Mucosa of rectum (tissue), 2 donors: ENCODE data around the gene C1orf167.

Experiments used
- H3K27ac ChIP-seq, 2 donors: one replicate each; pipeline ENCODE4 v1.7.0; 2013; ENCODE audit warnings: inconsistent platforms in 2 of 2, low read depth in 2 of 2, low read length in 2 of 2
- H3K27me3 ChIP-seq, 2 donors: one replicate each; pipeline ENCODE4 v1.7.0; 2013; ENCODE audit warnings: low read length in 2 of 2; ENCODE audit not compliant: control insufficient read depth in 2 of 2, insufficient read depth in 2 of 2
- H3K36me3 ChIP-seq, 2 donors: one replicate each; pipeline ENCODE4 v1.7.0; 2013; ENCODE audit warnings: low read length in 2 of 2; ENCODE audit not compliant: control insufficient read depth in 2 of 2, insufficient read depth in 2 of 2
- H3K4me1 ChIP-seq, 2 donors: one replicate each; pipeline ENCODE4 v1.7.0; 2013; ENCODE audit warnings: low read length in 2 of 2, mild to moderate bottlenecking in 1 of 2; ENCODE audit not compliant: control insufficient read depth in 2 of 2, insufficient read depth in 2 of 2
- H3K4me3 ChIP-seq, 2 donors: one replicate each; pipeline ENCODE4 v1.7.0; 2013; ENCODE audit warnings: low read length in 2 of 2
- H3K9ac ChIP-seq, 2 donors: one replicate each; pipeline ENCODE4 v1.7.0; 2013; ENCODE audit warnings: low read length in 2 of 2, low read depth in 1 of 2, mild to moderate bottlenecking in 1 of 2
- H3K9me3 ChIP-seq, 2 donors: one replicate each; pipeline ENCODE4 v1.7.0; 2013; ENCODE audit warnings: low read length in 2 of 2; ENCODE audit not compliant: control insufficient read depth in 2 of 2
- donor health status: healthy.
- donor health status: Normal muscosa, but diverticular disease.

C1orf167 gene

DNA sequence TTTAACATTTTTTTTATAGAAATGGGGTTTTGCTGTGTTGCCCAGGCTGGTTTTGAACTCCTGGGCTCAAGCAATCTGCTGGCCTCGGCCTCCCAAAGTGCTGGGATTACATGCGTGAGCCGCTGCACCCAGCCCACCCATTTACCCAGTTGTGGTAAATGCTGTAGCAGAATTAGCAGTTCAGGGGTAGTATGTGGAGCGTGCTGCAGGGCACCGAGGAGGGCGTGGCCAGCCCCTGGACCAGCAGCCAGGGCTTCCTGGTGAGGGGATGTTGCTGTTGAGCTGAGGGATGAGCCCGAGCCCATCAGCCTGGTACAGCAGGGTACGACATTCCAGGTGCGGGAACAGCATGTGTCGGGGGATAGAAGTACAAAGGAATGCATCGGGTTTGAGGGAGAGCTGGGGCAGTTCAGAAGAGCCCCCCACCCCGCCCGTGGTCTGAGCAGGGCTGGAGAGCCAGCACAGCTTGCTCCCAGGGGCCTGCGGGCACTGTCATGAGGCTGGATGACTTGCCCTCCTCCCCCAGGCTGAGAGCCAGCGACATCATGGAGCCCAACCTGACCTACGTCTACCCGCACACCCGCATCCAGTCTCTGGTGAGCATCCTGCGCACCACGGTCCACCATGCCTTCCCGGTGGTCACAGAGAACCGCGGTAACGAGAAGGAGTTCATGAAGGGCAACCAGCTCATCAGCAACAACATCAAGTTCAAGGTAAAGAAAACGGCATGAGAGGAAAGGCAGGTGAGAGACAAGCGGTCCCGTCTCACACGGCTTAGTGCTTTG is 73.6 kb downstream of the C1orf167 start:
- no peaks in the 10 kb centered on the region for H3K4me1 ChIP-seq
- H3K9ac ChIP-seq: no peak overlapping the region
- H3K9me3 ChIP-seq: no peaks in the 10 kb centered on the region
- H3K27me3 ChIP-seq: no peaks in the 10 kb centered on the region
- no peak overlapping the region for H3K27ac ChIP-seq
- H3K36me3 ChIP-seq: peaks cover 75 to 89% of the 10 kb centered on the region in 2 donors
- H3K4me3 ChIP-seq: no peak overlapping the region

DNA sequence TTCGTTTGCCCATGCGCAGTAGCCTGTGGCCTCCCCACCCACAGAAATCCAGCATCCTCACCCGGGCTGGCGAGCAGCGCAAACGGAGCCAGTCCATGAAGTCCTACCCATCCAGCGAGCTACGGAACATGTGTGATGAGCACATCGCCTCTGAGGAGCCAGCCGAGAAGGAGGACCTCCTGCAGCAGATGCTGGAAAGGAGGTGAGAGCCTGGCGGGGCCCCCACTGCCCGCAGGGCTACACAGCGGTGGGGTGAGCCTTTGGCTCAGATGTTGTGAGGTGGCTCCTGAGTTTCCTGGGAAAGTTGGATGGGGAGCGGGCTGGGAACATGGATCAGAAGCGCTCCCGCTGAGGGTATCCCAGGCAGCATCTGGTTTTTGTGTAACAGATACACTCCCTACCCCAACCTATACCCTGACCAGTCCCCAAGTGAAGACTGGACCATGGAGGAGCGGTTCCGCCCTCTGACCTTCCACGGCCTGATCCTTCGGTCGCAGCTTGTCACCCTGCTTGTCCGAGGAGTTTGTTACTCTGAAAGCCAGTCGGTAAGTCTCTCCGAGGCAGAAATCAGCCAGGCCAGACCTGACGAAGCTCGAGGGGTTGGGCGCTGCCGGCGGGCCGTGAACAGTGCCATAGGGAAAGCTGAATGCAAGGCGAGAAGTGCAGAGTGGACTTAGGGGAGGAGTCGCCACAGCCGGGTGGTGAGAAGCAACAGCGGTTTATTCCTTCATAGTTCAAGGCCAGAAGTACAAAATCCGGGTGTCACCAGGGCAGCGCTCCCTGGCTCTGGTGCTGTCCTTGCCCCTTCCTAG is 75.2 kb downstream of the C1orf167 start:
- H3K4me1 ChIP-seq: no peaks in the 10 kb centered on the region
- no peaks in the 10 kb centered on the region for H3K27me3 ChIP-seq
- H3K4me3 ChIP-seq: no peak overlapping the region
- H3K36me3 ChIP-seq: peaks cover 84 to 96% of the 10 kb centered on the region in 2 donors
- no peak overlapping the region for H3K9ac ChIP-seq
- no peak overlapping the region for H3K27ac ChIP-seq
- no peaks in the 10 kb centered on the region for H3K9me3 ChIP-seq

DNA sequence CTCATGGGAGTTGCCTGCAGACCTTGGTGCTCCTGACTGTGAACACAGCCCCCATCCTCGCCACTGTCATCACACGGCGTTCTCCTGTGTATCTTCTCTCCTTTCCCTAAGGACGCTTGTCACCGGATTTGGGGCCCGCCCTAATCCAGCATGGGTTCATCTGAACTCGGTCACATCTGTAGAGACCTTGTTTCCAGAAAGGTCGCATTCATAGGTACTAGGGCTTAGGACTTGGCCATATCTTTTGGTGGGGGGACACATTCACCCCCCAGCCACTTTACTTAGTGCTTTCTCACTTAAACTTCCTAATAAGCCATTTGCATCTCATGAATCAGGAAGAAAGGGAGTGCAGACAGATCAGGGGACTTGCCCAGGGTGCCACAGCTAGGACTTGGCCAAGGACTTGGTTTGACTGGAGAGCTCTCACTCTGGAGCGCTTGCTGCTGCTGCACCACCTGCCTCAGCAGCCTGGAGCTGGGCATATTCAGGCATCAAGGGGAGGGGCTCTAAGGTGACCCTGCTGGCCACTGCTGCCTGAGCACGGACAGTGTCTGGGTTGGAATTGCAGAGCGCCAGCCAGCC is 75.9 kb downstream of the C1orf167 start:
- no peak overlapping the region for H3K27ac ChIP-seq
- no peaks in the 10 kb centered on the region for H3K9me3 ChIP-seq
- peaks cover 87 to 96% of the 10 kb centered on the region in 2 donors for H3K36me3 ChIP-seq

DNA sequence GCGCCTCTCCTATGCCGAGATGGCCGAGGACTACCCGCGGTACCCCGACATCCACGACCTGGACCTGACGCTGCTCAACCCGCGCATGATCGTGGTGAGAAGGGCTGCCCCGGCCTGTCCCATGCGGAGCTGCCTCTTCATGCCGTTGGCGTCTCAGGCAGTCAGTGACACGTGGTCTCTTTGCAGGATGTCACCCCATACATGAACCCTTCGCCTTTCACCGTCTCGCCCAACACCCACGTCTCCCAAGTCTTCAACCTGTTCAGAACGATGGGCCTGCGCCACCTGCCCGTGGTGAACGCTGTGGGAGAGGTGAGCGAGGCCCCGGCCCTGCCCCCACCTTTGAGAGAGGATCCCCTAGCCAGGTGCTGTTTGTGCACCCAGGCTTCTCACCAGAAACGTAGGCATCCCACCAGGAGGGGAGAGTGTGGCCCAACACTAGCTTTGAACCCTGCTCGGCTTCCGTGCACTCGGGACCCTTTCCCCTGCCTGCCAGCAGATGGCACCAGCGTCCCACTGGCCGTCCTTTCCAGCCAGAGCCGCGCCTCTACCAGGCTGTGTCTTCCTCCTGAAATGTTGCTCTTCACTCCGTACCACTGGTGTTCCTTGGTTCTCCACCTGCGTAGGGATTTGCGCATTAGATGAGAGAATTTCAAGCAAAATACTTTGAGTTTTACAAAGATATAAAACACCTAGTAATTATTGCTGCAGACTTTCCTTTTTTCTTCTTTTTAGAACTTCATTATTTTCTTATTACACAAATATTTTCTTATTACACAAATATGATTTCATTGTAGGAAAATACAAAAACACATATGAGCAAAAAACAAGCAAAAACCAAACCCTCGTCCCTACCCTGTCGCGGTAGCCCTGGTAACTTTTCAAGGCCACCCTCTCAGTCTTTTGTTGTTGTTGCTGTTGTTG is 76.6 kb downstream of the C1orf167 start:
- Histone ChIP-seq H3K9ac (no peak overlapping the region), H3K36me3 (peaks cover 81 to 88% of the 10 kb centered on the region in 2 donors), H3K27me3 (no peaks in the 10 kb centered on the region), H3K27ac (no peak overlapping the region), H3K4me3 (no peak overlapping the region), H3K9me3 (no peaks in the 10 kb centered on the region), H3K4me1 (no peaks in the 10 kb centered on the region)

More for the DNA sequence above, 75.9 kb downstream of the C1orf167 start:
- Histone ChIP-seq H3K27me3 (no peaks in the 10 kb centered on the region), H3K9ac (no peak overlapping the region), H3K4me3 (no peak overlapping the region), H3K4me1 (no peaks in the 10 kb centered on the region)
